GM23338 (cell line): ENCODE measurements around the gene LRRC30.

Experiments
- CREB1 ChIP-seq: fragments of 250-450 bp; sonication (Bioruptor Pico); IDR thresholded peaks from 2 replicates; pipeline ENCODE4 v1.5.0; 2020; ENCODE audit warnings: low read depth, mild to moderate bottlenecking, moderate library complexity
- EZH2 ChIP-seq: fragments of 200-600 bp; sonication (generic); IDR thresholded peaks from one replicate; pipeline ENCODE4 v1.8.0; 2017; ENCODE audit warnings: antibody characterized with exemption, mild to moderate bottlenecking, low read depth; ENCODE audit not compliant: unreplicated experiment
- EZH2phosphoT487 ChIP-seq: fragments of 200-600 bp; sonication (generic); IDR thresholded peaks from one replicate; pipeline ENCODE4 v1.8.1; 2018; ENCODE audit warnings: antibody characterized with exemption; ENCODE audit not compliant: unreplicated experiment
- NANOG ChIP-seq: IDR thresholded peaks from 2 replicates; pipeline ENCODE4 v1.6.1; 2016; ENCODE audit warnings: antibody characterized with exemption, borderline replicate concordance
- POLR2AphosphoS5 ChIP-seq: IDR thresholded peaks from 2 replicates; pipeline ENCODE4 v1.6.1; 2016; ENCODE audit warnings: antibody characterized with exemption, low read depth
- TF ChIP-seq, protein P1 (sequence below), 2 experiments: fragments of 200-600 bp in 1 of 2; sonication (generic) in 1 of 2; conservative IDR thresholded peaks; 2 replicates each; pipeline versions ENCODE4 v1.5.1 to v1.6.1; 2016 to 2017; ENCODE audit warnings: antibody characterized with exemption in 2 of 2, low read depth in 2 of 2, mild to moderate bottlenecking in 2 of 2, moderate library complexity in 1 of 2

DNA sequence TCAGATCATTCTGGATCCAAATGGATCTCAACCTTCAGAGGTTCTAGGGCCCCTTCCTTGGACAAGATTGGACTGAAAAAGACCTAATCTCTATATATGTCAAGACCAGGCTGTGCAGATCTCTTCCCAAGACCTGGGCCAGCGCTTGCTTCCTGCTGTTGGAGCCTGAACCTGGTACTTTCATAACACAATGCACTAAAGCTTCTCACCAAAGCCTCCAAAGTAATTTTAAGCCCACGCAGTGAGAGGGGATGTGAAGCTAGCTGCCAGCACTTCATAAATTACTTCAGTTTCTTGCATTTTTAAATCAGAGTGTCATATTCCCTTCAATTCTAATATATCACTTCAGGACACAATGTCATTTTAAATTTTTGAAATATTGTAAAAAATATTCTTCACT lies 50.7 kb downstream of the LRRC30 start:
- TF ChIP-seq, protein P1, sequence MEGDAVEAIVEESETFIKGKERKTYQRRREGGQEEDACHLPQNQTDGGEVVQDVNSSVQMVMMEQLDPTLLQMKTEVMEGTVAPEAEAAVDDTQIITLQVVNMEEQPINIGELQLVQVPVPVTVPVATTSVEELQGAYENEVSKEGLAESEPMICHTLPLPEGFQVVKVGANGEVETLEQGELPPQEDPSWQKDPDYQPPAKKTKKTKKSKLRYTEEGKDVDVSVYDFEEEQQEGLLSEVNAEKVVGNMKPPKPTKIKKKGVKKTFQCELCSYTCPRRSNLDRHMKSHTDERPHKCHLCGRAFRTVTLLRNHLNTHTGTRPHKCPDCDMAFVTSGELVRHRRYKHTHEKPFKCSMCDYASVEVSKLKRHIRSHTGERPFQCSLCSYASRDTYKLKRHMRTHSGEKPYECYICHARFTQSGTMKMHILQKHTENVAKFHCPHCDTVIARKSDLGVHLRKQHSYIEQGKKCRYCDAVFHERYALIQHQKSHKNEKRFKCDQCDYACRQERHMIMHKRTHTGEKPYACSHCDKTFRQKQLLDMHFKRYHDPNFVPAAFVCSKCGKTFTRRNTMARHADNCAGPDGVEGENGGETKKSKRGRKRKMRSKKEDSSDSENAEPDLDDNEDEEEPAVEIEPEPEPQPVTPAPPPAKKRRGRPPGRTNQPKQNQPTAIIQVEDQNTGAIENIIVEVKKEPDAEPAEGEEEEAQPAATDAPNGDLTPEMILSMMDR (conservative IDR thresholded peaks at IDR 0.05; ENCODE audit: low read depth in 2 of 2), result no peak
- no peak for TF ChIP-seq POLR2AphosphoS5
- TF ChIP-seq EZH2, result no peak
- no peak for TF ChIP-seq NANOG
- TF ChIP-seq EZH2phosphoT487, result no peak
- no peak for TF ChIP-seq CREB1 (CRISPR knock-in tag)
